NCI-H187 (cell line): Measurements from ENCODE around the gene SULT1B1.

ENCODE experiments used
- DNase-seq, 2 experiments: peaks; one replicate each; lab custom pipeline; 2025; lab: John Stamatoyannopoulos, UW

SULT1B1 gene

GRCh38 chr4:69749771-69750170, 10.6 kb downstream of the SULT1B1 start:
- DNase-seq: no peak

- DNase-seq: no peak
Measured at GRCh38 chr4:69748173-69748572, 12.2 kb downstream of the SULT1B1 start.

- DNase-seq: no peak
Measured at GRCh38 chr4:69744157-69744478, 16.3 kb downstream of the SULT1B1 start.

- no peak for DNase-seq
Measured at GRCh38 chr4:69743476-69744156, 16.8 kb downstream of the SULT1B1 start.

- no peak for DNase-seq
Measured at GRCh38 chr4:69742596-69742995, 17.8 kb downstream of the SULT1B1 start.

- no peak for DNase-seq
Measured at GRCh38 chr4:69738872-69739271, 21.5 kb downstream of the SULT1B1 start.

- DNase-seq: no peak
Measured at GRCh38 chr4:69735119-69735518, 25.3 kb downstream of the SULT1B1 start.

- DNase-seq: no peak
Measured at GRCh38 chr4:69731847-69732246, 28.6 kb downstream of the SULT1B1 start.

GRCh38 chr4:69731241-69731640, 29.2 kb downstream of the SULT1B1 start:
- DNase-seq: no peak

GRCh38 chr4:69730002-69730401, 30.4 kb downstream of the SULT1B1 start:
- DNase-seq: no peak

GRCh38 chr4:69727926-69728325, 32.5 kb downstream of the SULT1B1 start:
- no peak for DNase-seq

GRCh38 chr4:69727426-69727825, 33.0 kb downstream of the SULT1B1 start:
- no peak for DNase-seq

GRCh38 chr4:69726971-69727370, 33.4 kb downstream of the SULT1B1 start:
- DNase-seq: no peak

GRCh38 chr4:69718396-69719271, 41.8 kb downstream of the SULT1B1 start:
- DNase-seq: no peak

- no peak for DNase-seq
Measured at GRCh38 chr4:69717778-69718177, 42.6 kb downstream of the SULT1B1 start.

GRCh38 chr4:69716654-69717053, 43.8 kb downstream of the SULT1B1 start:
- DNase-seq: no peak

- DNase-seq: peak; percentile 15 to 39
Measured at GRCh38 chr4:69714086-69714485, 46.3 kb downstream of the SULT1B1 start.

GRCh38 chr4:69713593-69713992, 46.8 kb downstream of the SULT1B1 start:
- no peak for DNase-seq

GRCh38 chr4:69710580-69710979, 49.8 kb downstream of the SULT1B1 start:
- no peak for DNase-seq

- DNase-seq: no peak
Measured at GRCh38 chr4:69708211-69708610, 52.2 kb downstream of the SULT1B1 start.

- no peak for DNase-seq
Measured at GRCh38 chr4:69707807-69708206, 52.6 kb downstream of the SULT1B1 start.

GRCh38 chr4:69702201-69702600, 58.2 kb downstream of the SULT1B1 start:
- DNase-seq: no peak

- DNase-seq: no peak
Measured at GRCh38 chr4:69701696-69702095, 58.7 kb downstream of the SULT1B1 start.
